Measurements from ENCODE around the gene CAPN14.

Gene CAPN14

GRCh38 chr2:31226266-31226665 is 9.0 kb upstream of the CAPN14 start:
- Mint-ChIP-seq H3K27ac (no peak overlapping the region), H3K4me3 (no peak overlapping the region), H3K4me1 (ENCODE audit: low read depth in 2 of 2) (no peaks in the 10 kb centered on the region), H3K27me3 (peaks cover 29 to 65% of the 10 kb centered on the region in 2 donors), H3K9me3 (no peaks in the 10 kb centered on the region), H3K36me3 (ENCODE audit: insufficient read depth) (no peaks in the 10 kb centered on the region)
- ATAC-seq (replicated peaks) (no peak), DNase-seq (no peak)

- no peaks in the 10 kb centered on the region for H3K36me3 Mint-ChIP-seq (ENCODE audit: insufficient read depth)
- no peak overlapping the region for H3K27ac Mint-ChIP-seq
- no peaks in the 10 kb centered on the region for H3K4me1 Mint-ChIP-seq (ENCODE audit: low read depth in 2 of 2)
- no peaks in the 10 kb centered on the region for H3K9me3 Mint-ChIP-seq
- DNase-seq (no peak), ATAC-seq (replicated peaks) (no peak)
- peaks cover 48 to 76% of the 10 kb centered on the region in 2 donors for H3K27me3 Mint-ChIP-seq
- no peak overlapping the region for H3K4me3 Mint-ChIP-seq
Measured at GRCh38 chr2:31223749-31224148, 6.4 kb upstream of the CAPN14 start.

GRCh38 chr2:31223026-31223425 is 5.7 kb upstream of the CAPN14 start:
- ATAC-seq (replicated peaks) (no peak), DNase-seq (no peak)
- Mint-ChIP-seq H3K4me1 (ENCODE audit: low read depth in 2 of 2) (no peaks in the 10 kb centered on the region), H3K27ac (no peak overlapping the region), H3K36me3 (ENCODE audit: insufficient read depth) (no peaks in the 10 kb centered on the region), H3K27me3 (peaks cover 55 to 73% of the 10 kb centered on the region in 2 donors), H3K9me3 (no peaks in the 10 kb centered on the region), H3K4me3 (no peak overlapping the region)

GRCh38 chr2:31222071-31222470 is 4.8 kb upstream of the CAPN14 start:
- H3K4me1 Mint-ChIP-seq (ENCODE audit: low read depth in 2 of 2), result no peaks in the 10 kb centered on the region
- H3K9me3 Mint-ChIP-seq, result no peaks in the 10 kb centered on the region
- H3K4me3 Mint-ChIP-seq, result no peak overlapping the region
- no peak for DNase-seq
- ATAC-seq (replicated peaks), result no peak
- H3K27ac Mint-ChIP-seq, result no peak overlapping the region
- H3K27me3 Mint-ChIP-seq, result peaks cover 55 to 64% of the 10 kb centered on the region in 2 donors
- H3K36me3 Mint-ChIP-seq (ENCODE audit: insufficient read depth), result no peaks in the 10 kb centered on the region

- H3K4me1 Mint-ChIP-seq (ENCODE audit: low read depth in 2 of 2), result no peaks in the 10 kb centered on the region
- no peak overlapping the region for H3K27ac Mint-ChIP-seq
- H3K36me3 Mint-ChIP-seq (ENCODE audit: insufficient read depth), result no peaks in the 10 kb centered on the region
- ATAC-seq (replicated peaks) (no peak), DNase-seq (no peak)
- no peak overlapping the region for H3K4me3 Mint-ChIP-seq
- peaks cover 55 to 58% of the 10 kb centered on the region in 2 donors for H3K27me3 Mint-ChIP-seq
- no peaks in the 10 kb centered on the region for H3K9me3 Mint-ChIP-seq
Measured at GRCh38 chr2:31221544-31221943, 4.2 kb upstream of the CAPN14 start.

GRCh38 chr2:31219131-31219969 is 2.0 kb upstream of the CAPN14 start:
- DNase-seq (no peak), ATAC-seq (replicated peaks) (peak; percentile 51)
- Mint-ChIP-seq H3K4me3 (no peak overlapping the region), H3K4me1 (ENCODE audit: low read depth in 2 of 2) (peaks cover 0 to 5% of the 10 kb centered on the region in 2 donors), H3K27me3 (peaks cover 48 to 56% of the 10 kb centered on the region in 2 donors), H3K36me3 (ENCODE audit: insufficient read depth) (no peaks in the 10 kb centered on the region), H3K9me3 (no peaks in the 10 kb centered on the region), H3K27ac (peak overlapping the region in 1 of 2 donors; percentile 8)

- Mint-ChIP-seq H3K4me1 (ENCODE audit: low read depth in 2 of 2) (peaks cover 0 to 5% of the 10 kb centered on the region in 2 donors), H3K27ac (no peak overlapping the region), H3K27me3 (peaks cover 30 to 31% of the 10 kb centered on the region in 2 donors), H3K36me3 (ENCODE audit: insufficient read depth) (no peaks in the 10 kb centered on the region), H3K9me3 (no peaks in the 10 kb centered on the region), H3K4me3 (no peak overlapping the region)
- DNase-seq (no peak), ATAC-seq (replicated peaks) (no peak)
Measured at GRCh38 chr2:31216734-31217133, 581 bp downstream of the CAPN14 start.

GRCh38 chr2:31214444-31214915 is 2.8 kb downstream of the CAPN14 start:
- Mint-ChIP-seq H3K27ac (peak overlapping the region in 1 of 2 donors; percentile 8), H3K4me1 (ENCODE audit: low read depth in 2 of 2) (peaks cover 0 to 5% of the 10 kb centered on the region in 2 donors), H3K4me3 (no peak overlapping the region), H3K27me3 (peaks cover 10 to 18% of the 10 kb centered on the region in 2 donors), H3K9me3 (no peaks in the 10 kb centered on the region), H3K36me3 (ENCODE audit: insufficient read depth) (no peaks in the 10 kb centered on the region)
- DNase-seq (no peak), ATAC-seq (replicated peaks) (no peak)

GRCh38 chr2:31213601-31214443 is 3.5 kb downstream of the CAPN14 start:
- ATAC-seq (replicated peaks) (no peak), DNase-seq (no peak)
- H3K4me3 Mint-ChIP-seq, result no peak overlapping the region
- H3K4me1 Mint-ChIP-seq (ENCODE audit: low read depth in 2 of 2), result peaks cover 0 to 5% of the 10 kb centered on the region in 2 donors
- no peaks in the 10 kb centered on the region for H3K36me3 Mint-ChIP-seq (ENCODE audit: insufficient read depth)
- H3K27ac Mint-ChIP-seq, result peak overlapping the region; percentile 8 to 12
- H3K9me3 Mint-ChIP-seq, result no peaks in the 10 kb centered on the region
- peaks cover 4 to 13% of the 10 kb centered on the region in 2 donors for H3K27me3 Mint-ChIP-seq

GRCh38 chr2:31212659-31213600 is 4.4 kb downstream of the CAPN14 start:
- DNase-seq (no peak), ATAC-seq (replicated peaks) (no peak)
- Mint-ChIP-seq H3K36me3 (ENCODE audit: insufficient read depth) (no peaks in the 10 kb centered on the region), H3K27me3 (peaks cover 0 to 5% of the 10 kb centered on the region in 2 donors), H3K9me3 (no peaks in the 10 kb centered on the region), H3K4me3 (no peak overlapping the region), H3K27ac (no peak overlapping the region), H3K4me1 (ENCODE audit: low read depth in 2 of 2) (peaks cover 0 to 5% of the 10 kb centered on the region in 2 donors)

- no peaks in the 10 kb centered on the region for H3K9me3 Mint-ChIP-seq
- no peaks in the 10 kb centered on the region for H3K36me3 Mint-ChIP-seq (ENCODE audit: insufficient read depth)
- peaks cover 5 to 15% of the 10 kb centered on the region in 2 donors for H3K27me3 Mint-ChIP-seq
- H3K27ac Mint-ChIP-seq, result no peak overlapping the region
- no peaks in the 10 kb centered on the region for H3K4me1 Mint-ChIP-seq (ENCODE audit: low read depth in 2 of 2)
- H3K4me3 Mint-ChIP-seq, result no peak overlapping the region
- ATAC-seq (replicated peaks) (no peak), DNase-seq (no peak)
Measured at GRCh38 chr2:31208240-31208639, 9.1 kb downstream of the CAPN14 start.

GRCh38 chr2:31207790-31208189 is 9.5 kb downstream of the CAPN14 start:
- Mint-ChIP-seq H3K27ac (no peak overlapping the region), H3K4me3 (no peak overlapping the region), H3K27me3 (peaks cover 5 to 15% of the 10 kb centered on the region in 2 donors), H3K4me1 (ENCODE audit: low read depth in 2 of 2) (no peaks in the 10 kb centered on the region), H3K9me3 (no peaks in the 10 kb centered on the region), H3K36me3 (ENCODE audit: insufficient read depth) (no peaks in the 10 kb centered on the region)
- ATAC-seq (replicated peaks) (no peak), DNase-seq (no peak)

GRCh38 chr2:31205613-31206012 is 11.7 kb downstream of the CAPN14 start:
- Mint-ChIP-seq H3K27me3 (peaks cover 5 to 15% of the 10 kb centered on the region in 2 donors), H3K4me1 (ENCODE audit: low read depth in 2 of 2) (no peaks in the 10 kb centered on the region), H3K4me3 (no peak overlapping the region), H3K27ac (no peak overlapping the region), H3K9me3 (no peaks in the 10 kb centered on the region), H3K36me3 (ENCODE audit: insufficient read depth) (no peaks in the 10 kb centered on the region)
- DNase-seq (no peak), ATAC-seq (replicated peaks) (no peak)
